ENCODE results near the gene FAM8A1.

The FAM8A1 gene

DNA sequence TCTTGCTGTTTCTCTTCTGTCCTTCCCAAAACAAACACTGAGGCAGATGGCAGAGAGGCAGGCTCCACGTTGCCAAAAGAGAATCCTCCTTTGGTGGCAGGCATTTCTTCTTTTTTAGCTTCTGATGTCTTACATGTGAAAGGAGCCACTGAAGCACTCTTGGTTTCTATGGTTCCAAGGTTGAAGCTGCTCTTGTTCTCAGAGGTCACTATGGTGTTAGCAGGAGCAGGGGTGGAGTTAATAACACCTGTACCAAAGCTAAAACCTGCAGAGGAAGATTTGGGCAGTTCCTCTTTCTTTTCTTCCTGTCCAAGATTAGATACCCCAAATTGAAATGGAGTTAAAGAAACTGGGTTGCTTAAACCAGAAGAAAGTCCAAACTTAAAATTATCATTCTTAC is 28.8 kb downstream of the FAM8A1 start:
- no peak for DNase-seq (ENCODE audit: low read depth, low spot score)
- H3K4me3 ChIP-seq (ENCODE audit: insufficient read length, low read depth), result no peak overlapping the region
- no peak for TF ChIP-seq SUZ12 (IDR thresholded peaks at IDR 0.05; ENCODE audit: extremely low read depth, insufficient read depth, insufficient read length)
- TF ChIP-seq YY1 (IDR thresholded peaks at IDR 0.05; ENCODE audit: insufficient read depth, insufficient read length), result no peak
- no peak for TF ChIP-seq ZNF274 (IDR thresholded peaks at IDR 0.05; ENCODE audit: low read depth, low read length)
- peaks cover 87% of the 10 kb centered on the region for H3K36me3 ChIP-seq (ENCODE audit: insufficient read depth, insufficient read length, low read length)
- H3K4me1 ChIP-seq (ENCODE audit: insufficient read depth, insufficient read length), result no peaks in the 10 kb centered on the region
- H3K9ac ChIP-seq (ENCODE audit: insufficient read length, low read depth), result no peak overlapping the region
- no peaks in the 10 kb centered on the region for H3K27me3 ChIP-seq (ENCODE audit: insufficient read depth, insufficient read length)
- no peaks in the 10 kb centered on the region for H3K9me3 ChIP-seq (ENCODE audit: insufficient read depth, low read length)

DNA sequence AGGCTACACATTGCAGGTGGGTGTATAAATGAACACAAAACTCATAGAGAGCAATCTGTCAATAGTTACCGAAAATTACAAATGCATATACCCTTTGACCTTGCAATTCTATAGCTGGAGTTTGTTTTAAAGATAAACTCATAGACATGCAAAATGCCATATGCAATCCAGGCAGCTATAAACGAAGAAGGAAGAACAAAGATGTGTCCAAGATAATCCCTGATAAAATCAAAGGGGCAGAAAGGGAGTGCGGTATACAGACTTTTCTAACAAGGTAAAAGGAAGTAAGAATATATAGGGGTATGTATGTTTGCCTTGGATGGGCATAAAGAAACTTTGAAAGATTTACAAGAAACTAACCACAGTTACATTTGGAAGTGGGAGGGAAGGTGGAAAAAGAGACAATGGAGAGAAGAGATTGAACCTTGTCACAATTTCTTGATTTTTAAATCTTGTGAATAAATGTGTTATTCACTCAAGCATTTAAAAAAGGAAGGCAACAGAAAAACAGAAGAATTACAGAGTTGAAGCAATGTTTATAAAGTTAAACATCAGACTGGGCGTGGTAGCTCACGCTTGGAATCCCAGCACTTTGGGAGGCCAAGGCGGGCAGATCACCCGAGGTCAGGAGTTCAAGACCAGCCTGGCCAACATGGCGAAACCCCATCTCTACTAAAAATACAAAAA is 29.9 kb downstream of the FAM8A1 start:
- H3K4me3 ChIP-seq (ENCODE audit: insufficient read length, low read depth), result no peak overlapping the region
- H3K36me3 ChIP-seq (ENCODE audit: insufficient read depth, insufficient read length, low read length), result peaks cover 83% of the 10 kb centered on the region
- DNase-seq (ENCODE audit: low read depth, low spot score), result no peak

DNA sequence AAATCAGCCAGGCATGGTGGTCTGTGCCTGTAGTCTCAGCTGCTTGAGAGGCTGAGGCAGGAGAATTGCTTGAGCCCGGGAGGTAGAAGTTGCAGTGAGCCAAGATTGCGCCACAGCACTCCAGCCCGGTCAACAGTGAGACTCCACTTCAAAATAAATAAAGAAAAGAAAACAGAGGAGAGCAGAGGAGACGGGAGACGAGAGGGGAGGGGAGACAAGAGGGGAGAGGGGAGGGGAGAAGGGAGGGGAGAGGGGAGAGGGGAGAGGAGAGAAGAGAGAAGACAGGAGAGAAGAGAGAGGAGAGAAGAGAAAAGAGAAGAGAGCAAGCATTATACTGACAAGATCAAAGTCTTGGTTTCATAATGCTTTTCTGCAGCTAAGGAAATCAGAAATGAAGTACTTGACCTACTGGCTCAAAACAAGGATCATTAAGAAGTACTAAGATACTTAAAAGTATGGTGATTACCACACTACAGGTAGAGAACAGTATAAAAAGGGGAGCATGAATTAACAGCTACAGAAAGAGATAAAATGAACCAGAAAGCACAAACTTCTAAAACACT is 30.5 kb downstream of the FAM8A1 start:
- peaks cover 81% of the 10 kb centered on the region for H3K36me3 ChIP-seq (ENCODE audit: insufficient read depth, insufficient read length, low read length)
- H3K9me3 ChIP-seq (ENCODE audit: insufficient read depth, low read length), result no peaks in the 10 kb centered on the region
- no peak for DNase-seq (ENCODE audit: low read depth, low spot score)
- H3K9ac ChIP-seq (ENCODE audit: insufficient read length, low read depth), result no peak overlapping the region
- H3K4me3 ChIP-seq (ENCODE audit: insufficient read length, low read depth), result no peak overlapping the region
- H3K4me1 ChIP-seq (ENCODE audit: insufficient read depth, insufficient read length), result no peaks in the 10 kb centered on the region
- no peak for TF ChIP-seq SUZ12 (IDR thresholded peaks at IDR 0.05; ENCODE audit: extremely low read depth, insufficient read depth, insufficient read length)
- no peak for TF ChIP-seq YY1 (IDR thresholded peaks at IDR 0.05; ENCODE audit: insufficient read depth, insufficient read length)
- no peak for TF ChIP-seq ZNF274 (IDR thresholded peaks at IDR 0.05; ENCODE audit: low read depth, low read length)
- no peaks in the 10 kb centered on the region for H3K27me3 ChIP-seq (ENCODE audit: insufficient read depth, insufficient read length)

More for the DNA sequence above, 29.9 kb downstream of the FAM8A1 start:
- H3K27me3 ChIP-seq (ENCODE audit: insufficient read depth, insufficient read length), result no peaks in the 10 kb centered on the region
- TF ChIP-seq YY1 (IDR thresholded peaks at IDR 0.05; ENCODE audit: insufficient read depth, insufficient read length) (no peak), SUZ12 (IDR thresholded peaks at IDR 0.05; ENCODE audit: extremely low read depth, insufficient read depth, insufficient read length) (no peak), ZNF274 (IDR thresholded peaks at IDR 0.05; ENCODE audit: low read depth, low read length) (no peak)
- no peaks in the 10 kb centered on the region for H3K9me3 ChIP-seq (ENCODE audit: insufficient read depth, low read length)
- H3K4me1 ChIP-seq (ENCODE audit: insufficient read depth, insufficient read length), result no peaks in the 10 kb centered on the region
- H3K9ac ChIP-seq (ENCODE audit: insufficient read length, low read depth), result no peak overlapping the region

DNA sequence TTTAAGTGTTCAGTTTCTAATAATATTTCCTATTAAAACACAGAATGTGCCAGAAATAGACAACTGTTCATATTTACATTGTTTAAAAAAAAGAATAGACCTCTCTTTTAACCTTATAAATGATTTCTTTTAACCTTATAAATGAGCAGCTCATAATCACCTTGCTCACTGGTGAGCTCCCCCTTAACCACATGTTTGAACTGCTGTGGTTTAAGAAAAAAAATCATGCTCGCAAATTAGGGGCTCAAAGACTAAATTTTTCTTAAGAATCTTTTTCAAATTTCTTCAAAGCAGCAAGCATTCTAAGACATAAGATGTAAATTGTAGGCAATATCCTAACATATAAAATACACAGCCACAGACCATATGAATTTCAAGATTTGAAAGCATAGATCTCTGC is 32.8 kb downstream of the FAM8A1 start:
- Histone ChIP-seq H3K4me3 (ENCODE audit: insufficient read length, low read depth) (no peak overlapping the region), H3K9ac (ENCODE audit: insufficient read length, low read depth) (no peak overlapping the region), H3K9me3 (ENCODE audit: insufficient read depth, low read length) (no peaks in the 10 kb centered on the region), H3K4me1 (ENCODE audit: insufficient read depth, insufficient read length) (no peaks in the 10 kb centered on the region), H3K27me3 (ENCODE audit: insufficient read depth, insufficient read length) (no peaks in the 10 kb centered on the region), H3K36me3 (ENCODE audit: insufficient read depth, insufficient read length, low read length) (peaks cover 78% of the 10 kb centered on the region)
- DNase-seq (ENCODE audit: low read depth, low spot score), result no peak
- TF ChIP-seq YY1 (IDR thresholded peaks at IDR 0.05; ENCODE audit: insufficient read depth, insufficient read length) (no peak), SUZ12 (IDR thresholded peaks at IDR 0.05; ENCODE audit: extremely low read depth, insufficient read depth, insufficient read length) (no peak), ZNF274 (IDR thresholded peaks at IDR 0.05; ENCODE audit: low read depth, low read length) (no peak)

DNA sequence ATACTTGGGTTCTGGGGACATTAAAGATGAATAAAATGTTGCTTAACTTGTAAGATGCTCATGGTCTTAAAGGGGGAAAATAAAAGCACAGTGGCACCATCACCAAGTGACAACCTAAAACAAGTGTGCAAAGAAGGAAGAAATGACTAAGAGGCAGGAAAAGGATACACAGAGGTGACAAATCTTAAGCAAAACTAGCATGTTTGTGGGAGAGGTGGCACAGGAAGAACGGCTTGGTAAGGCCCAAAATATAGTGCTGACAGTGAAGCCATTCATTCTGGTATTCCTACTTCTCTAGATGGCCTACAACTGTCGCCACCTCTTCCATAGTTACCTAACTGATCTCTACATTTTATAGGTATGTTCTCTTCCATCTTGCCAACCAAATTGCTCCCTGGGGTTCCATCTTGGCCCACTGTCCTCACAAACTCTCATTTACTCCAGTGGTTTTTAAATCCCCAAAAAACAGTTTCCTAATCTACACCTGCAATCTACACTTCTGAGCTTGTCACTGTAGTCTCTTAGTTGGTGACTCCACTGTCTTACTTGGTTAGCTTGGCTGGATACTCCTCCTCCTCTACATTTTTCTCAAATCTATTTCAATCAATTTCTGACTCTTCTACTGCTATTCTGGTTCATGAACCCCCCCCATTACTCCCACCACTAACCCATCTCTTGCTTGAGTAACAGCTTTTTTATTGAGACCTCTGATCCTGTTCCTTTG is 33.5 kb downstream of the FAM8A1 start:
- no peak for TF ChIP-seq YY1 (IDR thresholded peaks at IDR 0.05; ENCODE audit: insufficient read depth, insufficient read length)
- no peak for TF ChIP-seq SUZ12 (IDR thresholded peaks at IDR 0.05; ENCODE audit: extremely low read depth, insufficient read depth, insufficient read length)
- TF ChIP-seq ZNF274 (IDR thresholded peaks at IDR 0.05; ENCODE audit: low read depth, low read length), result no peak
- Histone ChIP-seq H3K9me3 (ENCODE audit: insufficient read depth, low read length) (no peaks in the 10 kb centered on the region), H3K27me3 (ENCODE audit: insufficient read depth, insufficient read length) (no peaks in the 10 kb centered on the region), H3K4me1 (ENCODE audit: insufficient read depth, insufficient read length) (no peaks in the 10 kb centered on the region), H3K36me3 (ENCODE audit: insufficient read depth, insufficient read length, low read length) (peaks cover 78% of the 10 kb centered on the region), H3K9ac (ENCODE audit: insufficient read length, low read depth) (no peak overlapping the region), H3K4me3 (ENCODE audit: insufficient read length, low read depth) (no peak overlapping the region)
- no peak for DNase-seq (ENCODE audit: low read depth, low spot score)

DNA sequence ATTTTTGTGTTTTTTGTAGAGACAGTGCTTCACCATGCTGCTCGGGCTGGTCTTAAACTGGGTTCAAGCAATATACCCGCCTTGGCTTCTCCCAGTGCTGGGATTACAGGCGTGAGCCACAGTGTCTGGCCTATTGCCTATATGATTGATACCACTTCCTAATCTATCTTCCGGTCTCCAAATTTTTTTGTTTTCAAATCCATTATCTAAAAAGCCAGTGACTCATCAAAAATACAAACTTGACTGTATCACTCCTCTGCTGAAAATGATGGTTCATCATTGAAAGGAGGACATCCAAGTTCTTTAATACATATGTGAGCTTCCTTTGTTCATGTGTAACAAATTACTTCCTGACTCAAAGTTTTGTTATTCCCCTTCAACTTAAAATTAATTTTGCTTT is 35.5 kb downstream of the FAM8A1 start:
- TF ChIP-seq ZNF274 (IDR thresholded peaks at IDR 0.05; ENCODE audit: low read depth, low read length) (no peak), YY1 (IDR thresholded peaks at IDR 0.05; ENCODE audit: insufficient read depth, insufficient read length) (no peak), SUZ12 (IDR thresholded peaks at IDR 0.05; ENCODE audit: extremely low read depth, insufficient read depth, insufficient read length) (no peak)
- Histone ChIP-seq H3K4me1 (ENCODE audit: insufficient read depth, insufficient read length) (no peaks in the 10 kb centered on the region), H3K9ac (ENCODE audit: insufficient read length, low read depth) (no peak overlapping the region), H3K9me3 (ENCODE audit: insufficient read depth, low read length) (no peaks in the 10 kb centered on the region), H3K36me3 (ENCODE audit: insufficient read depth, insufficient read length, low read length) (peaks cover 76% of the 10 kb centered on the region), H3K4me3 (ENCODE audit: insufficient read length, low read depth) (no peak overlapping the region), H3K27me3 (ENCODE audit: insufficient read depth, insufficient read length) (no peaks in the 10 kb centered on the region)
- no peak for DNase-seq (ENCODE audit: low read depth, low spot score)

DNA sequence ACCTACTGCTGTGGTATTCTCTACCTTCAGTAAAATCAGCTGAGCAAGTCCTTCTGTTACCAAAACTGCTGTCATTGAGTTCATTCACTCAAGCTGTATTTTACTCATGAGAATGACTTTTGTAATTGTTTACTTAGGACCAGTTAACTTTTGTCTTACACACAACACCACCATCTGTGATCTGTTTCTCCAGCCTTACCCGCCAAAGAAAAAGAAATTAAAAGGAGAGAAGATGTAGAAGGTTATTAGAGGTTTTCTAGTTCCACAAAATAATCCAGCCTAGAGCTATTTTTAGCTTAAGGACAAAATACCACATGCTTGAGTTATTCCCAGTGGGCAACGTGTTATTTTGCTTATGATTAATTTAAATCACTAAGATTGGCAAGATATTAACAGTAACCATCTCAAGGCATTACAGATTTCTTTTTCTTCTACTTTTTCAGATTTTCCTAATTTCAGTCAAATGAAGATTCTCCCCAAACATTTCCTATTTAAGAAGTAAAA is 38.2 kb downstream of the FAM8A1 start:
- H3K9ac ChIP-seq (ENCODE audit: insufficient read length, low read depth), result no peak overlapping the region
- no peaks in the 10 kb centered on the region for H3K27me3 ChIP-seq (ENCODE audit: insufficient read depth, insufficient read length)
- no peak for DNase-seq (ENCODE audit: low read depth, low spot score)
- no peak overlapping the region for H3K4me3 ChIP-seq (ENCODE audit: insufficient read length, low read depth)
- no peaks in the 10 kb centered on the region for H3K4me1 ChIP-seq (ENCODE audit: insufficient read depth, insufficient read length)
- no peaks in the 10 kb centered on the region for H3K9me3 ChIP-seq (ENCODE audit: insufficient read depth, low read length)
- H3K36me3 ChIP-seq (ENCODE audit: insufficient read depth, insufficient read length, low read length), result peaks cover 75% of the 10 kb centered on the region
- TF ChIP-seq YY1 (IDR thresholded peaks at IDR 0.05; ENCODE audit: insufficient read depth, insufficient read length) (no peak), SUZ12 (IDR thresholded peaks at IDR 0.05; ENCODE audit: extremely low read depth, insufficient read depth, insufficient read length) (no peak), ZNF274 (IDR thresholded peaks at IDR 0.05; ENCODE audit: low read depth, low read length) (no peak)

Data from NT2/D1 (cell line).